Lower leg skin (tissue), 3 donors: Measurements from ENCODE around the gene NFASC.

Experiments used
- POLR2A ChIP-seq, 2 donors: fragments of 450-650 bp; IDR thresholded peaks; one replicate each; pipeline ENCODE4 v1.6.1; 2016 to 2017; ENCODE audit warnings: antibody characterized with exemption in 2 of 2, mild to moderate bottlenecking in 1 of 2, moderate library complexity in 1 of 2
- TF ChIP-seq, protein P1 (sequence below), 3 donors: fragments of 450-650 bp; IDR thresholded peaks; one replicate each; pipeline ENCODE4 v1.5.1; 2016; ENCODE audit warnings: antibody characterized with exemption in 3 of 3, mild to moderate bottlenecking in 3 of 3, moderate library complexity in 2 of 3

GRCh38 chr1:204991342-204991844 is 120.7 kb downstream of the NFASC start:
- TF ChIP-seq, protein P1, sequence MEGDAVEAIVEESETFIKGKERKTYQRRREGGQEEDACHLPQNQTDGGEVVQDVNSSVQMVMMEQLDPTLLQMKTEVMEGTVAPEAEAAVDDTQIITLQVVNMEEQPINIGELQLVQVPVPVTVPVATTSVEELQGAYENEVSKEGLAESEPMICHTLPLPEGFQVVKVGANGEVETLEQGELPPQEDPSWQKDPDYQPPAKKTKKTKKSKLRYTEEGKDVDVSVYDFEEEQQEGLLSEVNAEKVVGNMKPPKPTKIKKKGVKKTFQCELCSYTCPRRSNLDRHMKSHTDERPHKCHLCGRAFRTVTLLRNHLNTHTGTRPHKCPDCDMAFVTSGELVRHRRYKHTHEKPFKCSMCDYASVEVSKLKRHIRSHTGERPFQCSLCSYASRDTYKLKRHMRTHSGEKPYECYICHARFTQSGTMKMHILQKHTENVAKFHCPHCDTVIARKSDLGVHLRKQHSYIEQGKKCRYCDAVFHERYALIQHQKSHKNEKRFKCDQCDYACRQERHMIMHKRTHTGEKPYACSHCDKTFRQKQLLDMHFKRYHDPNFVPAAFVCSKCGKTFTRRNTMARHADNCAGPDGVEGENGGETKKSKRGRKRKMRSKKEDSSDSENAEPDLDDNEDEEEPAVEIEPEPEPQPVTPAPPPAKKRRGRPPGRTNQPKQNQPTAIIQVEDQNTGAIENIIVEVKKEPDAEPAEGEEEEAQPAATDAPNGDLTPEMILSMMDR (IDR thresholded peaks at IDR 0.05), result no peak
- TF ChIP-seq POLR2A (IDR thresholded peaks at IDR 0.05), result no peak
